A549 (cell line): Measurements from ENCODE around the gene ABCC9. TPM values are rescaled to one million over a fixed set of nuclear protein-coding genes. Genes with fewer than 3 reads are reported as not detected.
A peak's percentile ranks its signal among the peaks of the same experiment; 100 is the strongest.

Source experiments
- ATAC-seq, 2 experiments: fragments of 200-7000 bp in 1 of 2; fragments of >200 bp in 1 of 2; cut with Nextera tagmentation in 1 of 2; cut with Tn5 transposase in 1 of 2; 3 replicates each; pipeline versions ENCODE4 v1.8.0 to v1.9.1; 2018 to 2020; ENCODE audit warnings: mild to moderate bottlenecking in 1 of 2, moderate library complexity in 1 of 2
- CTCF ChIA-PET: fragments of 300-600 bp; sonication (Branson Sonifier 250); formaldehyde crosslinking; extraction: SDS; loops from one replicate; lab custom pipeline; 2021; ENCODE audit warnings: antibody characterized with exemption, inconsistent platforms; lab: Yijun Ruan, JAX
- POLR2A ChIA-PET: fragments of 350-600 bp; formaldehyde crosslinking; extraction: SDS; loops from one replicate; lab custom pipeline; 2021; ENCODE audit warnings: antibody characterized with exemption, inconsistent platforms; lab: Yijun Ruan, JAX
- DNase-seq, 2 experiments: peaks; one replicate each; pipeline versions ENCODE4 v3.0.0 to v3.0.0-alpha.2; 2011 to 2016; ENCODE audit warnings: low read depth in 1 of 2, low spot score in 1 of 2
- FAIRE-seq: peaks from 2 replicates; lab custom pipeline; 2011; peaks lifted over from hg19 to GRCh38; lab: Jason Lieb, UNC
- H3K27ac ChIP-seq, 2 experiments: fragments of >200 bp; sonication (Bioruptor Twin); formaldehyde crosslinking; 3 replicates each; pipeline ENCODE4 v1.5.1; 2016 to 2017
- H3K4me1 ChIP-seq: fragments of >200 bp; sonication (Bioruptor Twin); formaldehyde crosslinking; 3 replicates; pipeline ENCODE4 v1.6.1; 2016
- H3K4me2 ChIP-seq: fragments of >200 bp; sonication (Bioruptor Twin); formaldehyde crosslinking; 3 replicates; pipeline ENCODE4 v1.6.1; 2016
- H3K4me3 ChIP-seq: fragments of >200 bp; sonication (Bioruptor Twin); formaldehyde crosslinking; 3 replicates; pipeline ENCODE4 v1.5.1; 2016
- H3K9me3 ChIP-seq: fragments of >200 bp; sonication (Bioruptor Twin); formaldehyde crosslinking; 3 replicates; pipeline ENCODE4 v1.6.1; 2016
- CBX8 ChIP-seq: fragments of 200-600 bp; sonication (generic); IDR thresholded peaks from 2 replicates; pipeline ENCODE4 v1.6.1; 2016
- CHD4 ChIP-seq: fragments of 200-600 bp; sonication (generic); IDR thresholded peaks from 2 replicates; pipeline ENCODE4 v1.6.1; 2016; ENCODE audit warnings: antibody characterized with exemption, mild to moderate bottlenecking, borderline replicate concordance
- CTCF ChIP-seq: fragments of >200 bp; sonication (Bioruptor Twin); formaldehyde crosslinking; IDR thresholded peaks from 3 replicates; pipeline ENCODE4 v1.5.1; 2016
- RAD21 ChIP-seq, 2 experiments: fragments of >200 bp in 1 of 2; sonication (Bioruptor Twin) in 1 of 2; formaldehyde crosslinking in 1 of 2; IDR thresholded peaks in 1 of 2; conservative IDR thresholded peaks in 1 of 2; 2 replicates in 1 of 2; 3 replicates in 1 of 2; pipeline ENCODE4 v1.6.1; 2012 to 2018; ENCODE audit warnings: inconsistent platforms in 1 of 2
- SMC3 ChIP-seq: fragments of >200 bp; sonication (Bioruptor Twin); formaldehyde crosslinking; IDR thresholded peaks from 3 replicates; pipeline ENCODE4 v1.6.1; 2018; ENCODE audit warnings: inconsistent platforms
- WGBS: methylation state at CpG from one replicate; pipeline ENCODE4 v1.1.6; 2017; ENCODE audit errors: missing lambda C conversion rate; 5-methylcytosine and 5-hydroxymethylcytosine counted together
- polyA minus RNA-seq: library from RNA; depleted of rRNA, polyadenylated mRNA; stranded (reverse); fragments of >200 nt; gene quantifications from 2 replicates; pipeline ENCODE4 v1.2.3, GENCODE V29; 2011; rRNA and poly(A)+ RNA removed
- polyA plus RNA-seq, 4 experiments: library from polyadenylated mRNA; depleted of rRNA in 3 of 4; stranded (reverse); fragments of >200 nt; fragmentation: RNase III in 1 of 4; extraction: RNeasy Plus Mini Kit Qiagen cat#74134 plus additional on column Dnase treatment in 1 of 4; gene quantifications; 2 replicates in 3 of 4; 3 replicates in 1 of 4; pipeline ENCODE4 v1.2.3, GENCODE V29; 2011 to 2017
- TF ChIP-seq, protein P1 (sequence below): IDR thresholded peaks from 2 replicates; pipeline ENCODE4 v1.6.1; 2012; ENCODE audit warnings: low read depth, borderline replicate concordance
- TF ChIP-seq, protein P2 (sequence below): fragments of 200-600 bp; sonication (generic); IDR thresholded peaks from 2 replicates; pipeline ENCODE4 v1.6.1; 2016; ENCODE audit warnings: antibody characterized with exemption, mild to moderate bottlenecking, moderate library complexity

The ABCC9 gene
- 0.01 TPM in 2 replicates for polyA plus RNA-seq (2011; rRNA removed)
- under 0.01 TPM in 1 of 2 replicates, not detected in the other for polyA plus RNA-seq (2012; cell fraction: cytosol; rRNA removed)
- polyA plus RNA-seq (2012; cell fraction: nucleus; rRNA removed) = not detected in 2 replicates
- polyA plus RNA-seq (2017; fragmentation: RNase III; extraction: RNeasy Plus Mini Kit Qiagen cat#74134 plus additional on column Dnase treatment) = 0.03 TPM in 1 of 3 replicates, not detected in the others
- 0.08 and 0.15 TPM in 2 replicates for polyA minus RNA-seq

GRCh38 chr12:21940549-21941505, at the start of gene ABCC9:
Gene ABCC9, minus strand, starts transcription at chr12:21941426. Its CDS starts 4,752 bp downstream, at chr12:21936674.
- Histone ChIP-seq H3K4me1 (no peaks in the 10 kb centered on the region), H3K9me3 (0 out of 3 replicates have a peak, but pooled peaks cover 5% of the 10 kb centered on the region), H3K4me2 (peak within 1 kb of the TSS; percentile 73), H3K27ac (no peak within 1 kb of the TSS)
- POLR2A ChIA-PET = no interaction called here
- FAIRE-seq (no peak), DNase-seq (no peak)
- 32% methylated on average over 42 of the region's 42 CpGs for WGBS
- 0 out of 2 replicates have a peak, but pooled peaks have one; percentile 26 for TF ChIP-seq CBX8
- TF ChIP-seq, protein P1, sequence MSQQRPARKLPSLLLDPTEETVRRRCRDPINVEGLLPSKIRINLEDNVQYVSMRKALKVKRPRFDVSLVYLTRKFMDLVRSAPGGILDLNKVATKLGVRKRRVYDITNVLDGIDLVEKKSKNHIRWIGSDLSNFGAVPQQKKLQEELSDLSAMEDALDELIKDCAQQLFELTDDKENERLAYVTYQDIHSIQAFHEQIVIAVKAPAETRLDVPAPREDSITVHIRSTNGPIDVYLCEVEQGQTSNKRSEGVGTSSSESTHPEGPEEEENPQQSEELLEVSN = no peak
- TF ChIP-seq, all 56 proteins: peak for 1
- CTCF ChIA-PET = interaction anchor here (1.2 kb wide), 1 partner anchor 15 kb away, joined by 4 read pairs; no protein-coding TSS in a partner anchor
- H3K4me3 ChIP-seq = peak within 1 kb of the TSS; percentile 36
- ATAC-seq = peak in 1 of 2 experiments; percentile 79; a peak in 3 of 6 replicates

DNA sequence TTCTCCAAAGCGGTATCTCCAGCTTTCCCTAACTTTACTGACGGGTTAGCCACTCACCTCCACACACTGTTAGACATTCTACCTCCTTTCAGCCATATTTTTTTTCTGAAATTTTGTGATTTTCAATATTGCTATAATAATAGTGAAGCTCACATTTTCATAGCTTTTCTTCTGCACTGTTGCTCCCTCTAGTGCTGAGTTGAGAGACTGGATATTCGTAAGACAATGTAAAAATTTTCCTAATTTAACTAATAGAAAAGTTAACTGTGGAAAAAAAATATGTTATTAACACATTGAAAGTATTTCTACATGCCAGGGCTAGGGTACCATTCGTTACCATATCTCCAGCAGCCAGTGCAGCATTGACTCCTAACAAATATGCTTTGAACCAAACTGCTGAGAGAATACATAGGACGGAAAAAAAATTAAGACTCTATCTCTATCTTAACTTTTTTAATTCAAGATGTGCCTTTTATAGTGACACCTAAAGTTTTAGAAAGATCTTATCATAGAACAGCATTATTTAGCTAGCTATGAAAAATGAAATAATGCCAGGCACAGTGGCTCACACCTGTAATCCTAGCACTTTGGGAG, 48.7 kb upstream of the ABCC9 start:
- no peak for FAIRE-seq

More for the DNA sequence above, 48.7 kb upstream of the ABCC9 start:
- TF ChIP-seq RAD21 (conservative IDR thresholded peaks at IDR 0.05 in 1 of 2, IDR thresholded peaks at IDR 0.05 in 1 of 2) (peak; percentile 58 to 66), CTCF (peak; percentile 61), SMC3 (peak; percentile 61), CBX8 (no peak), CHD4 (no peak)
- TF ChIP-seq, protein P2, sequence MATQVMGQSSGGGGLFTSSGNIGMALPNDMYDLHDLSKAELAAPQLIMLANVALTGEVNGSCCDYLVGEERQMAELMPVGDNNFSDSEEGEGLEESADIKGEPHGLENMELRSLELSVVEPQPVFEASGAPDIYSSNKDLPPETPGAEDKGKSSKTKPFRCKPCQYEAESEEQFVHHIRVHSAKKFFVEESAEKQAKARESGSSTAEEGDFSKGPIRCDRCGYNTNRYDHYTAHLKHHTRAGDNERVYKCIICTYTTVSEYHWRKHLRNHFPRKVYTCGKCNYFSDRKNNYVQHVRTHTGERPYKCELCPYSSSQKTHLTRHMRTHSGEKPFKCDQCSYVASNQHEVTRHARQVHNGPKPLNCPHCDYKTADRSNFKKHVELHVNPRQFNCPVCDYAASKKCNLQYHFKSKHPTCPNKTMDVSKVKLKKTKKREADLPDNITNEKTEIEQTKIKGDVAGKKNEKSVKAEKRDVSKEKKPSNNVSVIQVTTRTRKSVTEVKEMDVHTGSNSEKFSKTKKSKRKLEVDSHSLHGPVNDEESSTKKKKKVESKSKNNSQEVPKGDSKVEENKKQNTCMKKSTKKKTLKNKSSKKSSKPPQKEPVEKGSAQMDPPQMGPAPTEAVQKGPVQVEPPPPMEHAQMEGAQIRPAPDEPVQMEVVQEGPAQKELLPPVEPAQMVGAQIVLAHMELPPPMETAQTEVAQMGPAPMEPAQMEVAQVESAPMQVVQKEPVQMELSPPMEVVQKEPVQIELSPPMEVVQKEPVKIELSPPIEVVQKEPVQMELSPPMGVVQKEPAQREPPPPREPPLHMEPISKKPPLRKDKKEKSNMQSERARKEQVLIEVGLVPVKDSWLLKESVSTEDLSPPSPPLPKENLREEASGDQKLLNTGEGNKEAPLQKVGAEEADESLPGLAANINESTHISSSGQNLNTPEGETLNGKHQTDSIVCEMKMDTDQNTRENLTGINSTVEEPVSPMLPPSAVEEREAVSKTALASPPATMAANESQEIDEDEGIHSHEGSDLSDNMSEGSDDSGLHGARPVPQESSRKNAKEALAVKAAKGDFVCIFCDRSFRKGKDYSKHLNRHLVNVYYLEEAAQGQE = no peak
- H3K4me1 ChIP-seq = no peaks in the 10 kb centered on the region
- no peak overlapping the region for H3K27ac ChIP-seq
- POLR2A ChIA-PET = no interaction called here
- CTCF ChIA-PET = interaction anchor here (0.6 to 3.7 kb wide), 15 partner anchors 8 to 729 kb away, joined by 3 to 76 read pairs (median 3); no protein-coding TSS in a partner anchor
- 35% methylated on average over 5 of the region's 5 CpGs for WGBS
- ATAC-seq (peak in 1 of 2 experiments; percentile 65; a peak in 2 of 6 replicates), DNase-seq (peak in 1 of 2 experiments; percentile 39)
- H3K9me3 ChIP-seq = no peaks in the 10 kb centered on the region
- H3K4me2 ChIP-seq = no peak overlapping the region
- no peak overlapping the region for H3K4me3 ChIP-seq
